Activated naive CD4-positive, alpha-beta T cell (primary cell): Measurements from ENCODE around the gene SF3B3.

Experiments used
- DNase-seq, 4 experiments: peaks; one replicate each; lab custom pipeline; 2025; lab: John Stamatoyannopoulos, UW

The SF3B3 gene

GRCh38 chr16:70590722-70591415 is 67.3 kb downstream of the SF3B3 start:
- DNase-seq = no peak

- no peak for DNase-seq
Measured at GRCh38 chr16:70591615-70592014, 68.0 kb downstream of the SF3B3 start.

DNA sequence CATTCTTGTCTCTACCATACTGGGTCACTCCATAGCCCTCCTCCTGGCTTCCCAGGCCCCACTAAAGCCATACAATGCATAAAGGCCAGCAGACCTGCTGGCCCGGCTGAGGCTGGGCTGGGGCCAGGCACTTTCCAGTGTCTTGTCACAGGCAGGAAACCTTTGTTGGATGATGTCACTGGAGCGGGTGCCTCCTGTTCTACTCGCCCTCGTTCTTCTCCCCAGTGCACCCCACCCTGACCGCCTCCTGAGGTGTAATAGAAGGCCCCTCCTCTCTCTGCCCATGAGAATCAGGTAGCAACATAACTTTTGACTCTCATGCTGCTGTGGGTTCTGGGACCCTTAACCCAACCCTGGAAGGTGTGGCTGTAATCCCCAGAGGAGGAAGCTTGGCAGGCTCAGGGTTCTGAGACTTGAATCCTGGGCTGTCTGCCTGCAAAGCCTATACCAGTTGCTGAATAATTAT is 68.5 kb downstream of the SF3B3 start:
- DNase-seq = no peak

- DNase-seq = no peak
Measured at GRCh38 chr16:70593544-70593943, 69.9 kb downstream of the SF3B3 start.

- DNase-seq = no peak
Measured at GRCh38 chr16:70594569-70594968, 71.0 kb downstream of the SF3B3 start.

DNA sequence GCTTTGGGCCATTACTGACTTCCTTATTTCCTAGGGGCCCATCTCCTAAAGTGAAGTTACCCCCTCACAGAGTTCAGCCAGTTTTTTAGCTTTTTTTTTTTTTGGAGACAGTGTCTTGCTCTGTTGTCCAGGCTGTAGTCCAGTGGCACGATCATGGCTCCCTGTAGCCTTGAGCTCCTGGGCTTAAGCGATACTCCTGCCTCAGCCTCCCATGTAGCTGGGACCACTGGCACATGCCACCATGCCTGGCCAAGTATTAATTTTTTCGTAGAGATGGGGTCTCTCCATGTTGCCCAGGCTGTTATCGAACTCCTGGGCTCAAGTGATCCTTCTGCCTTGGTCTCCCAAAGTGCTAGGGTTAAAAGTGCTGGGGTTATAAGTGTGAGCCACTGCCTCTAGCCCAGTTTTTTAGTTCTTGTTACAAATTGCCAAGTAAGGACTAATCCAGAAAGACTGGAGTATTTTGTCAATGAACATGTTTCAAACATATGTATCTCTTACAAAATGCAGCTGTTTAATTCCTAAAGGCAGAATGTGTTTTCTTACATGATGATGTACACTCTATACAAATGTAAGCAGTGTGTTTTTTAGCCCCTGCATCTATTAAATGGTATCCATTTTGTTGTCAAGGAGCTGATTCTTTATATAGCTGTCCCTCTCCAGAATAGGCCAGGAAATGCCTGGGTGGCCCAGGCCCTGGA is 73.7 kb downstream of the SF3B3 start:
- no peak for DNase-seq

- no peak for DNase-seq
Measured at GRCh38 chr16:70598937-70599503, 75.4 kb downstream of the SF3B3 start.

GRCh38 chr16:70600730-70601129 is 77.1 kb downstream of the SF3B3 start:
- DNase-seq = no peak

GRCh38 chr16:70601576-70602575 is 78.3 kb downstream of the SF3B3 start:
- DNase-seq = no peak

GRCh38 chr16:70602831-70603230 is 79.2 kb downstream of the SF3B3 start:
- no peak for DNase-seq

GRCh38 chr16:70604407-70605282 is 81.0 kb downstream of the SF3B3 start:
- DNase-seq = no peak

DNA sequence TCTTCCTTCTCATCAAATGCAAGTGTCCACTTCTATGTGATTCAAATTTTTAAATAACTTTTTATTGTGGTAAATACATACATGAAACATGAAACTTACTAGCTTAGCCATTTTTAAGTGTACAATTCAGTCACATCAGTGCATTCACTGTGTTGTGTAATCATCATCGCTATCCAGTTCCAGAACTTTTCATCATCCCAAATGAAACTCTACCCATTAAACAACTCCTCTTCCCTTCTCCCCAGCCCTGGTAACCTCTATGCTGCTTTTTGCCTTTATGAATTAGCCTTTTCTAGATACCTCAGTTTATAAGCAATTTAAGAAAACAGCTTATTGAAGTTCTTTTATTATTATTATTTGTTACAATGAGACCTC is 81.7 kb downstream of the SF3B3 start:
- DNase-seq = no peak

GRCh38 chr16:70608521-70608920 is 84.9 kb downstream of the SF3B3 start:
- no peak for DNase-seq

- DNase-seq = no peak
Measured at GRCh38 chr16:70610273-70611223, 86.9 kb downstream of the SF3B3 start.

DNA sequence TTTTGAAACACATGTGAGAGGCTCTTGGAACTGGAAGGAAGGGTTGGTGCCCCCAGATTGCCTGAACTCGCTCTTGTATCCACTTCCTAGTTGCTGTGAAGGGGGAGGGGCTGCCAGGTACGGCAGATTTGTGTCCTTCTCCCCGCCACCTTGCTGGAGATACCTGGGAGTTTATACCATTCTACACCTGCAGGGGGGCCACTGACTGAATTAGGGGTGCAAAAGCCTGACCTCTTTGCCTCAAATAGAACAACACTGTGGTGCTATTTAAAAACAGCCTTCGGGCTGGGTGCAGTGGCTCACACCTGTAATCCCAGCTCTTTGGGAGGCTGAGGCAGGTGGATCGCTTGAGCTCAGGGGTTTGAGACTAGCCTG is 87.6 kb downstream of the SF3B3 start:
- DNase-seq = no peak

- no peak for DNase-seq
Measured at GRCh38 chr16:70611785-70612303, 88.2 kb downstream of the SF3B3 start.

DNA sequence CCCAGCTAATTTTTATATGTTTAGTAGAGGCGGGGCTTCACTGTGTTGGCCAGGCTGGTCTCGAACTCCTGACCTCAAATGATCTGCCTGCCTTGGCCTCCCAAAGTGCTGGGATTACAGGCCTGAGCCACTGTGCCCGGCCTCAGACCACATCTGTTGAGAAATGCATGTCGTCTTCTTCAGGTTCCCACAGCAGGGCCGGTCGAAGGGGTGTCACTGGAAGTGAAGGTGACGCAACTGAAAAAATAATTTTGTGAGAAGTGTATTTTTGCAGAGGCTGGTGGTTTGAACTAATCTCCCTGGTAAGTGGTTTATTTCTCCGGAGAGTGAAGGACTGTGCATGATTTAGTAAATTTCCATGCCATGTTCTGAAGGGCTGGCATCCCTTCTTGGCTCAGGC is 89.3 kb downstream of the SF3B3 start:
- DNase-seq = no peak

- no peak for DNase-seq
Measured at GRCh38 chr16:70614208-70614951, 90.8 kb downstream of the SF3B3 start.

GRCh38 chr16:70615945-70616344 is 92.3 kb downstream of the SF3B3 start:
- DNase-seq = no peak
